ENCODE results near the gene ADAMTS16. TPM values are rescaled to one million over a fixed set of nuclear protein-coding genes. Genes with fewer than 3 reads are reported as not detected.

The ADAMTS16 gene
- total and polyA plus RNA-seq, 11 donors, result 0.05 to 4.7 (median 0.16) TPM; not detected in 8

DNA sequence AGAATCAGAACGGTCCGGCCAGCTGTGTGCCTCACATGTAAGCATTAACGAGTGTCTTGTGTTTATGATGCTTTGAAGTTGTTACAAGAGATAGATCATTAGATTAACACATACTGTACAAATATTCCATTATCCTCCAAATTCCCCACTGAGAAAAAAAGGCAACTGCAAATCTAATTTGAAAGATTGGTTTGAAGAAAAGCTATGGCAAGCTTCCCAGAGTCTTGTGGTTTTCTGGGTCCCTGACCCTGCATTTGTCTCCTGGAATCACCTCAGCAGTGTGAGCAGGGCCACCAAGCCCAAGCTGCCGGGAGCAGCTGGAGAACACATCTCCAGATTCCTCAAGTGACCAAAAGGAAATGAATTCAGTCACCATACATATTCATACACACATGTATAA is 36.9 kb upstream of the ADAMTS16 start:
- no peak for ATAC-seq
- Histone ChIP-seq H3K9me3 (peaks cover 0 to 11% (median 0%) of the 10 kb centered on the region in 12 donors), H3K4me1 (no peaks in the 10 kb centered on the region), H3K36me3 (no peaks in the 10 kb centered on the region), H3K27me3 (no peaks in the 10 kb centered on the region), H3K4me3 (no peak overlapping the region), H3K27ac (no peak overlapping the region)
- no peak for TF ChIP-seq POLR2A (IDR thresholded peaks at IDR 0.05)
- TF ChIP-seq, protein P1, sequence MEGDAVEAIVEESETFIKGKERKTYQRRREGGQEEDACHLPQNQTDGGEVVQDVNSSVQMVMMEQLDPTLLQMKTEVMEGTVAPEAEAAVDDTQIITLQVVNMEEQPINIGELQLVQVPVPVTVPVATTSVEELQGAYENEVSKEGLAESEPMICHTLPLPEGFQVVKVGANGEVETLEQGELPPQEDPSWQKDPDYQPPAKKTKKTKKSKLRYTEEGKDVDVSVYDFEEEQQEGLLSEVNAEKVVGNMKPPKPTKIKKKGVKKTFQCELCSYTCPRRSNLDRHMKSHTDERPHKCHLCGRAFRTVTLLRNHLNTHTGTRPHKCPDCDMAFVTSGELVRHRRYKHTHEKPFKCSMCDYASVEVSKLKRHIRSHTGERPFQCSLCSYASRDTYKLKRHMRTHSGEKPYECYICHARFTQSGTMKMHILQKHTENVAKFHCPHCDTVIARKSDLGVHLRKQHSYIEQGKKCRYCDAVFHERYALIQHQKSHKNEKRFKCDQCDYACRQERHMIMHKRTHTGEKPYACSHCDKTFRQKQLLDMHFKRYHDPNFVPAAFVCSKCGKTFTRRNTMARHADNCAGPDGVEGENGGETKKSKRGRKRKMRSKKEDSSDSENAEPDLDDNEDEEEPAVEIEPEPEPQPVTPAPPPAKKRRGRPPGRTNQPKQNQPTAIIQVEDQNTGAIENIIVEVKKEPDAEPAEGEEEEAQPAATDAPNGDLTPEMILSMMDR (IDR thresholded peaks at IDR 0.05), result no peak
- intact Hi-C loops (cut with DNase I), result no loop called here
- DNase-seq, result no peak
- 65 to 80% (median 74%) methylated on average over 4 of the region's 4 CpGs for WGBS, 4 donors

DNA sequence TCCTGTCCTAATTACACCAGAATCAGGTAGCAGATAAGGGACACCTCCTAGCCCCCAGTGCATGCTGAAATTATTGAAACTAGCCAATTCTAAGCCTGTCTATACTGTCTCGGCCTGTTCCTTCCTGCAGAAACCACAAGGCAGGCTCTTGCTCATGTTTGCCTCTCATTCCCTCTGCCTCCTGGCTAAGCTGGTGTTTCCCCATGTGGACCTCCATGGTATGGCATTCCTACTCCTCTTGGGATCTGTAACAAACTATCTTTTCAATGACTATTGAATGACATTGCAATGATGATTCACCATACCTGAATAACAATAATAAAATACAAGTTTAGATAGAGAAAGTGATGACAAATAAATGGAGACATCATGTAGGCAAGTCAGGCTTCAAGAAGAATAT is 35.6 kb upstream of the ADAMTS16 start:
- no peaks in the 10 kb centered on the region for H3K27me3 ChIP-seq
- ATAC-seq, result no peak
- H3K9me3 ChIP-seq, result peaks cover 0 to 10% (median 0%) of the 10 kb centered on the region in 12 donors
- H3K4me3 ChIP-seq, result no peak overlapping the region
- H3K27ac ChIP-seq, result no peak overlapping the region
- WGBS, 4 donors, result 60 to 85% (median 72%) methylated on average over 1 of the region's 1 CpG
- H3K36me3 ChIP-seq, result no peaks in the 10 kb centered on the region
- H3K4me1 ChIP-seq, result no peaks in the 10 kb centered on the region
- no peak for TF ChIP-seq POLR2A (IDR thresholded peaks at IDR 0.05)
- TF ChIP-seq, protein P1 (IDR thresholded peaks at IDR 0.05), result no peak
- no peak for DNase-seq
- intact Hi-C loops (cut with DNase I), result no loop called here

DNA sequence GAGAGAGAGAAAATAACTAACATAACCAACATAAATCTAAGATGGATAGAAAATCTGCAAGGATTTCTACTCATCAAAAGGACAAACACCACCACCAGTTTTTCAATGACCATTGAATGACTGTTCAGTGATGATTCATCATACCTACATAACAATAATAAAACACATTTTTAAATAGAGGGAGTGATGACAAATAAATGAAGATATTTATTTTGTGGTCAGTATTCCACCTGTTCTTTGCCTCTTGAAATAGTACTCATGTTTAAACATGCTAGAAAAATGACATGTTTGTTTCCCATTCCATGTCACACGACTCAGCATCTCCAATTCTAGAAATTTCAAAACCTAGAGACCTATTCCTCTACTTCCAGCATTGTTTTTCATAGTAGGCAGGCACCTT is 34.6 kb upstream of the ADAMTS16 start:
- 29 to 52% (median 46%) methylated on average over 1 of the region's 1 CpG for WGBS, 4 donors
- Histone ChIP-seq H3K4me1 (no peaks in the 10 kb centered on the region), H3K27me3 (no peaks in the 10 kb centered on the region), H3K9me3 (peaks cover 0 to 9% (median 0%) of the 10 kb centered on the region in 12 donors), H3K36me3 (no peaks in the 10 kb centered on the region), H3K27ac (no peak overlapping the region), H3K4me3 (no peak overlapping the region)
- DNase-seq (no peak), ATAC-seq (no peak)
- intact Hi-C loops (cut with DNase I), result no loop called here
- no peak for TF ChIP-seq POLR2A (IDR thresholded peaks at IDR 0.05)
- TF ChIP-seq, protein P1 (IDR thresholded peaks at IDR 0.05), result no peak

DNA sequence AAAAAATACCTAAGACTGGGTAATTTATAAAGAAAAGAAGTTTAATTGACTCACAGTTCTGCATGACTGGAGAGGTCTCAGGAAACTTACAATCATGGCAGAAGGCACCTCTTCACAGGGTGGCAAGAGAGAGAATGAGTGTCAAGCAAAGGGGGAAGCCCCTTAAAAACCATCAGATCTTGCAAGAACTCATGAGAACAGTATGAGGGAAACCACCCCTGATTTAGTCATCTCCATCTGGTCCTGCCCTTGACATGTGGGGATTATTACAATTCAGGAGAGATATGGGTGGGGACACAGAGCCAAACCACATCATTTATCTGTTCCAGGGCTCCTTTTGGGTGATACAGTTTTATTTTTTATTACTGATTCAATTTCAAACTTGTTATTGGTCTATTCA is 23.2 kb upstream of the ADAMTS16 start:
- no peak for TF ChIP-seq POLR2A (IDR thresholded peaks at IDR 0.05)
- TF ChIP-seq, protein P1 (IDR thresholded peaks at IDR 0.05), result no peak
- H3K9me3 ChIP-seq, result peaks cover 0 to 26% (median 1%) of the 10 kb centered on the region in 12 donors
- H3K36me3 ChIP-seq, result no peaks in the 10 kb centered on the region
- no peak overlapping the region for H3K27ac ChIP-seq
- DNase-seq (no peak), ATAC-seq (no peak)
- no peak overlapping the region for H3K4me3 ChIP-seq
- peaks cover 0 to 6% (median 0%) of the 10 kb centered on the region in 9 donors for H3K27me3 ChIP-seq
- intact Hi-C loops (cut with DNase I), result no loop called here
- no peaks in the 10 kb centered on the region for H3K4me1 ChIP-seq
